ENCODE results near the gene TNNI3. TPM values are rescaled to one million over a fixed set of nuclear protein-coding genes. Genes with fewer than 3 reads are reported as not detected.

Gene TNNI3
- total and polyA plus RNA-seq, 9 of the 15 experiments (the other 6 are each of a cell fraction or from before 2014, with no cell fraction given) = 4.7 to 158 (median 42.0) TPM

GRCh38 chr19:55176076-55176475 is 18.5 kb upstream of the TNNI3 start (continued):
- TF ChIP-seq TEAD1 (CRISPR knock-in tag; IDR thresholded peaks at IDR 0.05) (0 out of 4 replicates have a peak, but pooled peaks of 1 of the 2 experiments have one; percentile 30), TAF9B (IDR thresholded peaks at IDR 0.05; ENCODE audit: partially characterized antibody) (no peak), ELF1 (tag; IDR thresholded peaks at IDR 0.05) (peak; percentile 57), HLTF (IDR thresholded peaks at IDR 0.05) (peak; percentile 67; the same call in 1 of the 2 replicates), NRF1 (conservative IDR thresholded peaks at IDR 0.05 in 1 of 2, IDR thresholded peaks at IDR 0.05 in 1 of 2) (no peak), POLR2B (IDR thresholded peaks at IDR 0.05; ENCODE audit: low read depth, partially characterized antibody) (no peak), ETV6 (IDR thresholded peaks at IDR 0.05; ENCODE audit: borderline replicate concordance in 1 of 2, low read depth in 2 of 2, low read length in 1 of 2) (0 out of 4 replicates have a peak, but pooled peaks of 1 of the 2 experiments have one; percentile 25), ETV6 (CRISPR knock-in tag; IDR thresholded peaks at IDR 0.05; ENCODE audit: borderline replicate concordance) (no peak), PKNOX1 (IDR thresholded peaks at IDR 0.05) (peak; percentile 44; the same call in 1 of the 2 replicates), ZNF589 (CRISPR knock-in tag; IDR thresholded peaks at IDR 0.05; ENCODE audit: low read depth) (no peak), PPARD (CRISPR knock-in tag; IDR thresholded peaks at IDR 0.05) (no peak), ZNF239 (CRISPR knock-in tag; IDR thresholded peaks at IDR 0.05) (no peak), RNF2 (IDR thresholded peaks at IDR 0.05) (0 out of 2 replicates have a peak, but pooled peaks have one; percentile 44), TFAP4 (CRISPR knock-in tag; IDR thresholded peaks at IDR 0.05; ENCODE audit: borderline replicate concordance) (peak; percentile 37; the same call in 1 of the 2 replicates), HNRNPH1 (optimal IDR thresholded peaks at IDR 0.05; ENCODE audit: low read depth, low read length) (no peak), CREB3L1 (IDR thresholded peaks at IDR 0.05; ENCODE audit: borderline replicate concordance, low read depth) (peak; percentile 87; the same call in 1 of the 2 replicates), HNRNPLL (IDR thresholded peaks at IDR 0.05; ENCODE audit: low read depth, low read length, poor library complexity, severe bottlenecking) (no peak), HOXB6 (CRISPR knock-in tag; IDR thresholded peaks at IDR 0.05; ENCODE audit: borderline replicate concordance) (no peak), RBM22 (IDR thresholded peaks at IDR 0.05; ENCODE audit: low read depth, low read length, poor library complexity, severe bottlenecking) (no peak), NFRKB (IDR thresholded peaks at IDR 0.05; ENCODE audit: low read depth) (no peak), TBP (optimal IDR thresholded peaks at IDR 0.05; ENCODE audit: low read depth, low read length) (no peak), MLLT1 (IDR thresholded peaks at IDR 0.05) (peak in 1 of 2 experiments; percentile 99; a peak in 2 of 4 replicates), ETV1 (tag; conservative IDR thresholded peaks at IDR 0.05; ENCODE audit: low read depth) (peak; percentile 74; the same call in 1 of the 2 replicates)
